DND-41 (cell line): Measurements from ENCODE around the gene BIRC5.

Source experiments
- EZH2 ChIP-seq: IDR thresholded peaks from 3 replicates; pipeline ENCODE4 v1.6.1; 2012; ENCODE audit warnings: borderline replicate concordance, low read depth, mild to moderate bottlenecking, moderate library complexity, low read length, inconsistent platforms; ENCODE audit not compliant: severe bottlenecking
- TF ChIP-seq, protein P1 (sequence below): IDR thresholded peaks from 2 replicates; pipeline ENCODE4 v1.5.1; 2012; ENCODE audit warnings: borderline replicate concordance, low read length, moderate library complexity, mild to moderate bottlenecking; ENCODE audit not compliant: poor library complexity, severe bottlenecking; ENCODE audit errors: extremely low read depth

DNA sequence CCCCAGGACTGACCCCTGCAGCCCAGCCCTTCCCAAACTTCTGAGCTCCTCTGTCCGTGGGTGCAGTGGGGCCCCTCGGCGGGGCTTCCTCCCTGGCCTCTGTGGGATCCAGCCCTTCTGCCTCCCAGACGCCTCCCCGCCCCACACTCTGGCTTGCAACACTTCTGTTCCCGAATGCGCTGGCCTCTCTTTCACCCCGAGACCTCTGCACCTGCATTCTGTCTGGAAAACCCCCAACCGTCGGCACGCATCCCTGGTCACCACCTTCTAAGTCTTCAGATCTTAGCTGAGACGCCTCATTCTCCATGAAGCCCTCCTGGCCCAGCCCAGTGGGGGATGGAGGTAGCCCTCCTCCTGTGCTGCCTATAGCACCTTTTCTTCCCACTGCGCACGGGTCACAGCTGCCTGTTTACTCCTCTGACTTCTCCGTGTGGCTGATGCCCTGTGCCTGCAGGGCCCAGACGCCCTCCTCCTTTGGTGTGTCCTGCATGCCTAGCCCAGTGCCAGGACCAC lies 43.8 kb downstream of the BIRC5 start:
- TF ChIP-seq, protein P1, sequence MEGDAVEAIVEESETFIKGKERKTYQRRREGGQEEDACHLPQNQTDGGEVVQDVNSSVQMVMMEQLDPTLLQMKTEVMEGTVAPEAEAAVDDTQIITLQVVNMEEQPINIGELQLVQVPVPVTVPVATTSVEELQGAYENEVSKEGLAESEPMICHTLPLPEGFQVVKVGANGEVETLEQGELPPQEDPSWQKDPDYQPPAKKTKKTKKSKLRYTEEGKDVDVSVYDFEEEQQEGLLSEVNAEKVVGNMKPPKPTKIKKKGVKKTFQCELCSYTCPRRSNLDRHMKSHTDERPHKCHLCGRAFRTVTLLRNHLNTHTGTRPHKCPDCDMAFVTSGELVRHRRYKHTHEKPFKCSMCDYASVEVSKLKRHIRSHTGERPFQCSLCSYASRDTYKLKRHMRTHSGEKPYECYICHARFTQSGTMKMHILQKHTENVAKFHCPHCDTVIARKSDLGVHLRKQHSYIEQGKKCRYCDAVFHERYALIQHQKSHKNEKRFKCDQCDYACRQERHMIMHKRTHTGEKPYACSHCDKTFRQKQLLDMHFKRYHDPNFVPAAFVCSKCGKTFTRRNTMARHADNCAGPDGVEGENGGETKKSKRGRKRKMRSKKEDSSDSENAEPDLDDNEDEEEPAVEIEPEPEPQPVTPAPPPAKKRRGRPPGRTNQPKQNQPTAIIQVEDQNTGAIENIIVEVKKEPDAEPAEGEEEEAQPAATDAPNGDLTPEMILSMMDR: no peak
- TF ChIP-seq EZH2: no peak
